Mucosa of rectum (tissue), 2 donors: ENCODE results near the gene CST3.
"Not testable (repeated sequence)": the region's sequence is repeated elsewhere in the genome, so short reads cannot be mapped to it uniquely, and the experiment has no call there.

ENCODE experiments used
- H3K27ac ChIP-seq, 2 donors: one replicate each; pipeline ENCODE4 v1.7.0; 2013; ENCODE audit warnings: inconsistent platforms in 2 of 2, low read depth in 2 of 2, low read length in 2 of 2
- H3K27me3 ChIP-seq, 2 donors: one replicate each; pipeline ENCODE4 v1.7.0; 2013; ENCODE audit warnings: low read length in 2 of 2; ENCODE audit not compliant: control insufficient read depth in 2 of 2, insufficient read depth in 2 of 2
- H3K36me3 ChIP-seq, 2 donors: one replicate each; pipeline ENCODE4 v1.7.0; 2013; ENCODE audit warnings: low read length in 2 of 2; ENCODE audit not compliant: control insufficient read depth in 2 of 2, insufficient read depth in 2 of 2
- H3K4me1 ChIP-seq, 2 donors: one replicate each; pipeline ENCODE4 v1.7.0; 2013; ENCODE audit warnings: low read length in 2 of 2, mild to moderate bottlenecking in 1 of 2; ENCODE audit not compliant: control insufficient read depth in 2 of 2, insufficient read depth in 2 of 2
- H3K4me3 ChIP-seq, 2 donors: one replicate each; pipeline ENCODE4 v1.7.0; 2013; ENCODE audit warnings: low read length in 2 of 2
- H3K9ac ChIP-seq, 2 donors: one replicate each; pipeline ENCODE4 v1.7.0; 2013; ENCODE audit warnings: low read length in 2 of 2, low read depth in 1 of 2, mild to moderate bottlenecking in 1 of 2
- H3K9me3 ChIP-seq, 2 donors: one replicate each; pipeline ENCODE4 v1.7.0; 2013; ENCODE audit warnings: low read length in 2 of 2; ENCODE audit not compliant: control insufficient read depth in 2 of 2
- donor health status: healthy.
- donor health status: Normal muscosa, but diverticular disease.

Gene CST3

DNA sequence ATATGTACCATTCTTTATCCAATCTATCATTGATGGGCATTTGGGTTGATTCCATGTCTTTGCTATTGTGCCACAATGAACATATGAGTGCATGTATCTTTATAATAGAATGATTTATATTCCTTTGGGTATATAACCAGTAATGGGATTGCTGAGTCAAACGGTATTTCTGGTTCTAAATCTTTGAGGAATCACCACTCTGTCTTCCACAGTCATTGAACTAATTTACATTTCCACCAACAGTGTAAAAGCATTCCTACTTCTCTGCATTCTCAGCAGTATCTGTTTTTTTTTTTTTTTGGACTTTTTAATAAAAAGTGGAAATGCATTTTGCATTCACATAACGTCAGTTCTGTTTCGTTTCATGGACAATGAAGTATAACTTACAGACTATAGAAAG is 15.4 kb downstream of the CST3 start:
- H3K9ac ChIP-seq, H3K36me3 ChIP-seq, H3K4me1 ChIP-seq, H3K9me3 ChIP-seq, H3K27me3 ChIP-seq: not testable (repeated sequence)
- peak overlapping the region in 1 of 2 donors; percentile 2 for H3K4me3 ChIP-seq
- H3K27ac ChIP-seq, result peak overlapping the region; percentile 67 to 72

DNA sequence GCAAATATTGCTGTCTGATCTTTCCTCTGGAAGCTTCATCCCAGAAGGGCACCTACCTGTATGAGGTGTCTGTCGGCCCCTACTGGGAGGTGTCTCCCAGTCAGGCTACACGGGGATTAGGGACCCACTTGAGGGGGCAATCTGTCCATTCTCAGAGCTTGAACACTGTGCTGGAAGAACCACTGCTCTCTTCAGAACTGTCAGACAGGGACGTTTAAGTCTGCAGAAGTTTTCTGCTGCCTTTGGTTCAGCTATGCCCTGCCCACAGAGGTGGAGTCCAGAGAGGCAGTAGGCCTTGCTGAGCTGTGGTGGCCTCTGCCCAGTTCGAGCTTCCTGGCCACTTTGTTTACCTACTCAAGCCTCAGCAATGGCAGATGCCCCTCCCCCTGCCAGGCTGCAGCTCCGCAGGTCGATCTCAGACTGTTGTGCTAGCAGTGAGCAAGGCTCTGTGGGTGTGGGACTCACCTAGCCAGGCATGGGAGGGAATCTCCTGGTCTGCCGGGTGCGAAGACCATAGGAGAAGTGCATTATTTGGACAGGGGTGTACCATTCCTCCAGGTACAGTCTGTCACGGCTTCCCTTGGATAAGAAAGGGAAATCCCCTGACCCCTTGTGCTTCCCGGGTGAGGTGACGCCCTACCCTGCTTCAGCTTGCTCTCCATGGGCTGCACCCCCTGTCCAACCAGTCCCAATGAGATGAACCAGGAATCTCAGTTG is 16.9 kb downstream of the CST3 start:
- not testable (repeated sequence) for H3K9me3 ChIP-seq, H3K4me1 ChIP-seq, H3K36me3 ChIP-seq, H3K9ac ChIP-seq, H3K27ac ChIP-seq, H3K4me3 ChIP-seq, H3K27me3 ChIP-seq

DNA sequence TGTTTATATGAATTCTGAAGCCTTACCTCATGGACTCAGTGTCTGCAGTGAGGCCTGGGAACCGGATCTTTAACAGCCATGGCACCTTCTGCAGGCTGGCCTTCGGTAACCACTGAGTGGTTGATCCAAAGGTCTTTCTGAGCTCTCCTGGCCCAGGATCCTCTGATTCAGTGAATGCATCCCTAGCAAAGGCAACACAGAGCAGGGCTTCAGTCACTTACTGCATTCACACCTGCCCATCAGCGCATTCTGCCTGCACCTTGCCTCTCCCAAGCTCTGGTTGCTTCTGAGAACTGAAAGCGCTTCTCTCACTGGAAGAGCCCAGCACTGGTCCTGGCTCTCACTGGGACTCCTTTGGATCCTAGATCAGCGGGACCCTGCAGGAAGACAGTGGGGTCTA is 23.6 kb downstream of the CST3 start:
- no peak overlapping the region for H3K27ac ChIP-seq
- H3K9me3 ChIP-seq, result no peaks in the 10 kb centered on the region

DNA sequence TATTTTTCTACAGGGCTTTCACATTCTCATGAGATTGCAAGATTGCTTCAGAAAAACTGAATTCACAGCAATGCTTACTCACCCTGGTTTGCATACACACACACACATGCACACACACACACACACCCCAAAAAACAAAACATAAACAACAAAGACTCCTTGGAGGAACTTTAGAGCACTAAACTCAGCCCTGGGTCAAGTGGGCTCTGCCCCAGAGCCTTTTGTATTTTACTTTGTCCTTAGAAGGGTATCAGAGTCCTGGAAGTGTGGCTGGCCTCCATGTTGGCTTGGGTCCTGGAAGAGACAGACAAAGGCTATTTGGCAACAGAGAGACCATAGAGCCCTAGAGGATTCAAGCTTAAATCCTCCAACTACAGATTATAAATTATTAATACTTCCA is 24.1 kb downstream of the CST3 start:
- Histone ChIP-seq H3K9me3 (no peaks in the 10 kb centered on the region), H3K4me3 (no peak overlapping the region), H3K36me3 (no peaks in the 10 kb centered on the region), H3K4me1 (no peaks in the 10 kb centered on the region), H3K27ac (no peak overlapping the region), H3K9ac (no peak overlapping the region), H3K27me3 (no peaks in the 10 kb centered on the region)

More for the DNA sequence above, 23.6 kb downstream of the CST3 start:
- Histone ChIP-seq H3K9ac (no peak overlapping the region), H3K4me3 (no peak overlapping the region), H3K27me3 (no peaks in the 10 kb centered on the region), H3K4me1 (no peaks in the 10 kb centered on the region), H3K36me3 (no peaks in the 10 kb centered on the region)

DNA sequence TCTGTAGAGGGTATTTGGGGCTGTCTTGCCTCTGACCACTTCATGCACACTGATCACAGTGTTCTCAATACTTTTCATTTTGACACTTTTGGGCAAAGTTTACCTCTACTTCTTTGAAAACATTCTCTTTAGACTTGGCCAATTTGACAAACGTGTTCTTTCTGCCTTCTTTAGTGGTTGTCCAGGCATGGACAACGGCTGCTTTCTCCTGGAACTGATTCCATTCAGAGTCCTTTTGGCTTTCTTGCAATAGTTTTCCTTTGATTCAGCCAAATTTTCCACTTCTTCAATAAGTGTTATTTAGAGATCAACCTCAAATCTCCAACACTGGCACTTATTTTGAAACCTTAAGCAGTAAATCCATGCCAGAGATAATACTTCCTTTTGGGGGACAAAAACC is 25.4 kb downstream of the CST3 start:
- Histone ChIP-seq H3K4me1 (no peaks in the 10 kb centered on the region), H3K27ac (no peak overlapping the region), H3K9ac (no peak overlapping the region), H3K27me3 (no peaks in the 10 kb centered on the region), H3K9me3 (no peaks in the 10 kb centered on the region), H3K4me3 (no peak overlapping the region), H3K36me3 (no peaks in the 10 kb centered on the region)

DNA sequence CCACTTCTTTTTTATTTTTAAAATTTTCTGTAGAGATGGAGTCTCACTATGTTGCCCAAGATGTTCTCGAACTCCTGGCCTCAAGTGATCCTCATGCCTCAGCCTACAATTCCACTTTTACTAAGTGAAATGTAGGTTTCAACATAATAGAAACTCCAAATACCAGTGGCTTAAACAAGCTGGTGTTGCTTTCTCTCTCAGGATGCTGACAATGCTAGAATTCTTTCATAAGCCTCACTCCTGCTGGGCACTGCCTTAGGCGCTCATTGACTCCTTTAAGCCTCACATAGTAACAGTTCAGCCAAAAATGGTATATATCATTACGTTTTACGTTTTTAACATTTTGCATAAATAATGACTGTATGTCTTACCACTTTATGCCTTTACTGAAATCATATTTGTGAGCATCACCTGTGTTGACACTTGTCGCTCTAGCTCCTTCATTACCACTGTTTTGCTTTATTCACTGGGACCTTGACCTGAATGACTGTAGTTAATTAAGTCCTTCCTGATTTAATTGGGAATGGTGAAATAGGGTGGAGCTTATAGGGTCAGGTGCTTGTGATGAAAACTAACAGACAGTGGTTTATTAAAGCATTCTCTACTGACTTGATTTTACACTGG is 28.2 kb downstream of the CST3 start:
- Histone ChIP-seq H3K27ac (no peak overlapping the region), H3K9ac (no peak overlapping the region), H3K9me3 (no peaks in the 10 kb centered on the region)

DNA sequence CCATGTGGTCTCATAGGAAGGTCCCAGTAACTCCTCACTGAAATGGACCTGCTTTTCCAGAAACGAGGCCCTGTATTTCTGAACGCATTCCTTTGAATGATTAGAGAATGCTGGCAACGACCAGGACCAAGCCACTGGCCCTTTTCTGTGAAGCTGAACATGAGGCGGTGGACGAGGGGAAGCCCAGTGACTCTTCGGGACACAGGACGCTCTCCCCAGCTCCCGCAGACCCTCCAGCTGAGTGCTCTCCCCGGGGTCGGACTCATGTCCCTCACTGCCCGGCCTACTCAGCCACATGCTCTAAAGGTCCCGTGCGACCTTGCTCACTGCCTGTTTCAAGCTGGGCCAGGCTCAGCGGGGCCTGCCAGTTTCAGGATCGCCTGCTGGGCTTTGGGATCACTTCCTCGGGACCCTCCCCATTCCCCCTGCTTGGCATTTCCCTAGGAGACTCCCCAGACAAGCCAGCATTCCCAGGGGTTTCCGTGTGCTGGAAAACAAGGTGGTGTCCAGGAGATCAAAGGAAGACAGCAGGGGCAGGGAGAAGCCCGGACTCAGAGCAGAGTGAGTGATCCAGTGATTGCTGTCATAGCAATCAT is 29.4 kb downstream of the CST3 start:
- no peak overlapping the region for H3K9ac ChIP-seq
- no peaks in the 10 kb centered on the region for H3K27me3 ChIP-seq
- no peaks in the 10 kb centered on the region for H3K4me1 ChIP-seq
- H3K36me3 ChIP-seq, result no peaks in the 10 kb centered on the region
- H3K9me3 ChIP-seq, result no peaks in the 10 kb centered on the region
- H3K27ac ChIP-seq, result no peak overlapping the region
- no peak overlapping the region for H3K4me3 ChIP-seq

More for the DNA sequence above, 28.2 kb downstream of the CST3 start:
- Histone ChIP-seq H3K4me1 (no peaks in the 10 kb centered on the region), H3K4me3 (no peak overlapping the region), H3K27me3 (no peaks in the 10 kb centered on the region), H3K36me3 (no peaks in the 10 kb centered on the region)

DNA sequence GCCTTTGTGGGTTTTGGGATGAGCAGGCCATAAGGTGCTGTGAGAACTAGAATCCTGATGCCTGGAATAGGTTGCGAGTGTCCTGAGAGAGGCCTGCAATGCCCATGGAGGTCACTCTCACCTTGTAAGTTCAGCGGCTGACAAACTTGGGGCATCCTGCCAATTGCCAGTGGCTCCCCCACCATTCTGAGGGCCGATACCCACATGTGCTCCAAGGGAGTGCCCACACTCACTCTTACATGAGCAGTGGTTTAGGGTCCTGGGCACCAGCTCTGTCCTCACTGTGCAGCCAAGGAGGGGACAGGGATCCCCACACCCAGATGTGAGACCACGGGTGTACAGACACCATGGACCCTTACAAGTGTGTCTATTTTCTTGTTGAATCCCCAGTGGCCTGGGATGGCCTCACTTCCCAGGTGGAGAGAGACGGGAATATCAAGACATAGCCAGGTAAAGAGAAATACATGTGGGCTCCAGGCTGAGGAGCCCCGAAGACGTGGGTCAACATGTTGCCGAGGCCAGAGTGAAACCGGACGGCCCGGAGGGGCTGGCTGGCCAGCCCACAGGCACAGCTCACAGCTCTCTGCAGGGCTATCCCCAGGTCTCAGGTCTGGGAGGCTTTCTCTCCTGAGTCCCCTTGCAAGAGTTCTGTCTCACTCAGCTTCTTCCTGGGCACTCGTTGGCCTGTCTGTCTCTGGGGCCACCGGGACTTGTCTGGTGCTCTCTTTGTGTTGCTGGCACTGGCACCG is 30.1 kb downstream of the CST3 start:
- no peak overlapping the region for H3K9ac ChIP-seq
- no peaks in the 10 kb centered on the region for H3K36me3 ChIP-seq
- H3K4me1 ChIP-seq, result no peaks in the 10 kb centered on the region
- H3K27me3 ChIP-seq, result no peaks in the 10 kb centered on the region
- H3K9me3 ChIP-seq, result no peaks in the 10 kb centered on the region
- H3K27ac ChIP-seq, result no peak overlapping the region
- no peak overlapping the region for H3K4me3 ChIP-seq

DNA sequence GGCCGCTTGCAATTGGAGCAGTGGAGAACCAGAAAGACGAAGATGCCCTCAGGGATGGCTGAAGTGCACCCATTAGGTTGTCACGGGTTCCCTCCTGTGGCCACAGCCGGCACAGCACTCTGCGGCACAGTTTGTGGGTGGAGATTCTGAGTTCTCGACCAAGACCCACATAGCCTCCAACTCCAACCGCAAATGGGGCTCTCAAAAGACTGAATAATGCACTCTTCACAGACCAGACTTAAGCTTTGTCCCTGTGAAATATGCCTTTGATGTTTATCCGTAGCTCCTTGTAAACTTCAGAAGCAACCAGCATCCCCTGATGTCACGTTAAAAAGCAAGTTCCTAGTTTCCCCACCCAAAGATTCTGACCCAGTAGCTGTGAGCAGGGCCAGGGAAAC is 31.1 kb downstream of the CST3 start:
- Histone ChIP-seq H3K27ac (no peak overlapping the region), H3K4me1 (no peaks in the 10 kb centered on the region), H3K4me3 (no peak overlapping the region), H3K9ac (no peak overlapping the region), H3K36me3 (no peaks in the 10 kb centered on the region), H3K27me3 (no peaks in the 10 kb centered on the region), H3K9me3 (no peaks in the 10 kb centered on the region)
